Upper lobe of left lung (tissue), 4 donors: ENCODE measurements around the gene IRS1.

Experiments
- POLR2AphosphoS5 ChIP-seq, 2 donors: sonication (generic); formaldehyde crosslinking; IDR thresholded peaks; one replicate each; pipeline ENCODE4 v1.5.1; 2017; ENCODE audit warnings: antibody characterized with exemption in 2 of 2
- TF ChIP-seq, protein P1 (sequence below), 6 experiments: fragments of 450-650 bp in 4 of 6; fragments of 200-600 bp in 2 of 6; sonication (generic) in 2 of 6; IDR thresholded peaks; one replicate each; pipeline ENCODE4 v1.5.1; 2016 to 2019; ENCODE audit warnings: antibody characterized with exemption in 6 of 6

DNA sequence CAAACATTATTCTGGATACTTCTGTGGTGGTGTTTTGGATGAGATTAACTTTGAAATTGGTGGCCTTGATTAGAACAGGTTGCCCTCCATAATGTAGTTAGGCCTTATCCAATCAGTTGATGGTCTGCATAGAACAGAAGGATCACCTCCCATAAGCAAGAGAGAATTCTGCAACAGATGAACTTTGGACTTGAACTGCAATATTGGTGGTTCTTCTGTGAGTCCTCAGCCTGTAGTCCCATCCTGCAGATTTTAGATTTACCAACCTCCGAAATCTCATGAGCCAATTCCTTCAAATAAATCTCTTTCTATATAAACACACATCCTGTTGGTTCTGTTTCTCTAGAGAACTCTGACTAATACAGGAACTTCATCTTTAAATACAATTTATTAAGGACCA lies 81.9 kb downstream of the IRS1 start:
- TF ChIP-seq, protein P1, sequence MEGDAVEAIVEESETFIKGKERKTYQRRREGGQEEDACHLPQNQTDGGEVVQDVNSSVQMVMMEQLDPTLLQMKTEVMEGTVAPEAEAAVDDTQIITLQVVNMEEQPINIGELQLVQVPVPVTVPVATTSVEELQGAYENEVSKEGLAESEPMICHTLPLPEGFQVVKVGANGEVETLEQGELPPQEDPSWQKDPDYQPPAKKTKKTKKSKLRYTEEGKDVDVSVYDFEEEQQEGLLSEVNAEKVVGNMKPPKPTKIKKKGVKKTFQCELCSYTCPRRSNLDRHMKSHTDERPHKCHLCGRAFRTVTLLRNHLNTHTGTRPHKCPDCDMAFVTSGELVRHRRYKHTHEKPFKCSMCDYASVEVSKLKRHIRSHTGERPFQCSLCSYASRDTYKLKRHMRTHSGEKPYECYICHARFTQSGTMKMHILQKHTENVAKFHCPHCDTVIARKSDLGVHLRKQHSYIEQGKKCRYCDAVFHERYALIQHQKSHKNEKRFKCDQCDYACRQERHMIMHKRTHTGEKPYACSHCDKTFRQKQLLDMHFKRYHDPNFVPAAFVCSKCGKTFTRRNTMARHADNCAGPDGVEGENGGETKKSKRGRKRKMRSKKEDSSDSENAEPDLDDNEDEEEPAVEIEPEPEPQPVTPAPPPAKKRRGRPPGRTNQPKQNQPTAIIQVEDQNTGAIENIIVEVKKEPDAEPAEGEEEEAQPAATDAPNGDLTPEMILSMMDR (IDR thresholded peaks at IDR 0.05) = no peak
- no peak for TF ChIP-seq POLR2AphosphoS5 (IDR thresholded peaks at IDR 0.05)
